ENCODE data around the gene TIA1. TPM values are rescaled to one million over a fixed set of nuclear protein-coding genes. Genes with fewer than 3 reads are reported as not detected.
"Not testable (repeated sequence)": the region's sequence is repeated elsewhere in the genome, so short reads cannot be mapped to it uniquely, and the experiment has no call there.

Gene TIA1
- 35.6 TPM for polyA plus RNA-seq (2013, experiment 1 of 2)
- 38.6 TPM for polyA plus RNA-seq (2013, experiment 2 of 2)

DNA sequence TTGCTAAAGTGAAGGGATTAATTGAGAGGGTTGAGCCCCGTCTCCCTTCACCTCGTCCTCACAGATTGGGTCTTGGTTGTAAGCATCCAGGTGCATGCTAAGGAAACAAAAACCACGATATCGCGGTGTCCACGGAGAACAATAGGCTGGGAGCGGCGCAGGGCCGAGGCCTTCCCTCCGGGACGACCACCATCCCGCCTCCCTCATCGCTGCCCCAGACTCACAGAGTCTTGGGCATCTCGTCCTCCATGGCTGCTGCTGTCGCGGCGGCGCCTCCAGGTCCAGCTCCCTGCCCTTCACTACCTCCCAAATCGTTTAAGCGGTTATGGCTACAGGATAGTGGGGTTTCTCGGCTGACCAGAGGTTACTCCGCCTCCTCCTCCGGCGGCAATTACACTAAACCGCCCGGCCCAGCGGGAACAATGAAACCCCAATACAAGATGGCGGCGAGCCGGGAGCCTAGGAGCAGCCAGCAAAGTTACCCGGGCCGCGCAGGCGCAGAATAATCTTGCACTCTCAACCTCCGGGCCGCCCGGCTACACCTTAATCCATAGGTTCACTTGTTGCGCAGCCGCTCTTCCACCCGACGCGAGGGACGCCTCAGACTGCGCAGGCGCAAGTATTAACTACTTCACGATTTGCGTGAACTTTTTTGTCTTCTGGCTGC lies at the start of gene TIA1:
Gene TIA1 (minus strand): TSS at position 448 of the 667 bp plus-strand sequence. CDS start 198 bp downstream, at position 250.
- H3K27ac ChIP-seq (ENCODE audit: low read length, poor library complexity, severe bottlenecking) = peak within 1 kb of the TSS; percentile 99
- H4K8ac ChIP-seq (ENCODE audit: low read length) = peak within 1 kb of the TSS; percentile 99
- DNase-seq = peak; percentile 98
- H2BK12ac ChIP-seq (ENCODE audit: low read length in 2 of 2) = peak within 1 kb of the TSS in 1 of 2 experiments; percentile 66
- H3K23ac ChIP-seq (ENCODE audit: low read length in 2 of 2) = peak within 1 kb of the TSS in 1 of 2 experiments; percentile 96
- under 1% methylated on average over 46 of the region's 47 CpGs for WGBS
- peak within 1 kb of the TSS; percentile 88 to 93 for H3K18ac ChIP-seq (ENCODE audit: low read depth in 1 of 2, low read length in 2 of 2)
- peak within 1 kb of the TSS; percentile 79 to 82 for H3K4ac ChIP-seq (ENCODE audit: low read depth in 1 of 2, low read length in 2 of 2)
- H3K36me3 ChIP-seq (ENCODE audit: control insufficient read depth in 1 of 2, insufficient read depth in 2 of 2, low read depth in 1 of 2, low read length in 2 of 2) = no peaks in the 10 kb centered on the region
- H2AK5ac ChIP-seq (ENCODE audit: low read length, severe bottlenecking) = peak within 1 kb of the TSS; percentile 88
- H3K4me3 ChIP-seq (ENCODE audit: insufficient read depth in 1 of 2, low read depth in 1 of 2, low read length in 2 of 2) = peak within 1 kb of the TSS; percentile 83 to 98
- H3K79me1 ChIP-seq (replicated peaks; ENCODE audit: low read length, poor library complexity, severe bottlenecking) = no peaks in the 10 kb centered on the region
- peak within 1 kb of the TSS in 1 of 2 experiments; percentile 100 for H3K14ac ChIP-seq (ENCODE audit: low read length in 2 of 2)
- H2BK120ac ChIP-seq (ENCODE audit: low read depth, low read length) = peak within 1 kb of the TSS; percentile 69
- H3K9me3 ChIP-seq (ENCODE audit: control insufficient read depth, low read length) = no peaks in the 10 kb centered on the region
- H3K9ac ChIP-seq (ENCODE audit: low read length) = peak within 1 kb of the TSS; percentile 99
- H2BK15ac ChIP-seq (ENCODE audit: low read depth, poor library complexity, severe bottlenecking) = peak within 1 kb of the TSS; percentile 94
- H3K4me1 ChIP-seq (ENCODE audit: control insufficient read depth, insufficient read depth, low read depth, low read length) = peaks cover 8% of the 10 kb centered on the region
- peak within 1 kb of the TSS; percentile 90 for H2BK5ac ChIP-seq (ENCODE audit: low read depth, low read length, poor library complexity, severe bottlenecking)
- H3K27me3 ChIP-seq (ENCODE audit: control insufficient read depth in 1 of 2, insufficient read depth in 1 of 2, low read length in 2 of 2) = no peaks in the 10 kb centered on the region
- H2AFZ ChIP-seq (ENCODE audit: low read depth, low read length) = peak within 1 kb of the TSS; percentile 75
- H4K91ac ChIP-seq (ENCODE audit: low read length) = peak within 1 kb of the TSS; percentile 74
- H3K4me2 ChIP-seq (ENCODE audit: low read length, poor library complexity, severe bottlenecking) = peak within 1 kb of the TSS; percentile 70

DNA sequence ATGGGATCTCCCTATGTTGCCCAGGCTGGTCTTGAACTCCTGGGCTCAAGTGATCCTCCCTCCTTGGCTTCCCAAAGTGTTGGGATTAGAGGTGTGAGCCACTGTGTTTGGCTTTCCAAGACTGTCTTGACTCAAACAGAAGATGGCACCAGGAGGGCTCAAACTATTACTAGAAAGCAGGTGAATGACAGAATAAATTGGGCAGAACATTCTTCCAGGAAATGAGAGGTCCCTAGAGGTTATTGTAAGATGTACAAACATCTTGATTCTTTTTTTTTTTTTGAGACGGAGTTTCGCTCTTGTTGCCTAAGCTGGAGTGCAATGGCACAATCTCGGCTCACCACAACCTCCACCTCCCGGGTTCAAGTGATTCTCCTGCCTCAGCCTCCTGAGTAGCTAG lies 49.4 kb upstream of the TIA1 start:
- not testable (repeated sequence) for H2BK120ac ChIP-seq (ENCODE audit: low read depth, low read length); H4K8ac ChIP-seq (ENCODE audit: low read length); H3K27ac ChIP-seq (ENCODE audit: low read length, poor library complexity, severe bottlenecking); H3K9me3 ChIP-seq (ENCODE audit: control insufficient read depth, low read length); H4K91ac ChIP-seq (ENCODE audit: low read length); H3K4ac ChIP-seq (ENCODE audit: low read depth in 1 of 2, low read length in 2 of 2); H3K18ac ChIP-seq (ENCODE audit: low read depth in 1 of 2, low read length in 2 of 2); H2BK12ac ChIP-seq (ENCODE audit: low read length in 2 of 2); H3K4me2 ChIP-seq (ENCODE audit: low read length, poor library complexity, severe bottlenecking); H3K27me3 ChIP-seq (ENCODE audit: control insufficient read depth in 1 of 2, insufficient read depth in 1 of 2, low read length in 2 of 2); H2BK5ac ChIP-seq (ENCODE audit: low read depth, low read length, poor library complexity, severe bottlenecking); H3K4me3 ChIP-seq (ENCODE audit: insufficient read depth in 1 of 2, low read depth in 1 of 2, low read length in 2 of 2); DNase-seq; H2AFZ ChIP-seq (ENCODE audit: low read depth, low read length); H2AK5ac ChIP-seq (ENCODE audit: low read length, severe bottlenecking); H2BK15ac ChIP-seq (ENCODE audit: low read depth, poor library complexity, severe bottlenecking); H3K9ac ChIP-seq (ENCODE audit: low read length); H3K23ac ChIP-seq (ENCODE audit: low read length in 2 of 2); H3K4me1 ChIP-seq (ENCODE audit: control insufficient read depth, insufficient read depth, low read depth, low read length); H3K14ac ChIP-seq (ENCODE audit: low read length in 2 of 2)
- WGBS = 100% methylated on average over 2 of the region's 4 CpGs
- Histone ChIP-seq H3K79me1 (replicated peaks; ENCODE audit: low read length, poor library complexity, severe bottlenecking) (peaks cover 23% of the 10 kb centered on the region), H3K36me3 (ENCODE audit: control insufficient read depth in 1 of 2, insufficient read depth in 2 of 2, low read depth in 1 of 2, low read length in 2 of 2) (peaks cover 12 to 33% of the 10 kb centered on the region in 2 experiments)

- Histone ChIP-seq H3K4me1 (ENCODE audit: control insufficient read depth, insufficient read depth, low read depth, low read length) (no peaks in the 10 kb centered on the region), H2BK12ac (ENCODE audit: low read length in 2 of 2) (no peak overlapping the region), H2BK120ac (ENCODE audit: low read depth, low read length) (no peak overlapping the region), H3K27ac (ENCODE audit: low read length, poor library complexity, severe bottlenecking) (no peak overlapping the region), H2AFZ (ENCODE audit: low read depth, low read length) (no peak overlapping the region), H3K27me3 (ENCODE audit: control insufficient read depth in 1 of 2, insufficient read depth in 1 of 2, low read length in 2 of 2) (no peaks in the 10 kb centered on the region), H3K4me3 (ENCODE audit: insufficient read depth in 1 of 2, low read depth in 1 of 2, low read length in 2 of 2) (no peak overlapping the region), H2AK5ac (ENCODE audit: low read length, severe bottlenecking) (no peak overlapping the region), H2BK5ac (ENCODE audit: low read depth, low read length, poor library complexity, severe bottlenecking) (no peak overlapping the region), H3K9ac (ENCODE audit: low read length) (no peak overlapping the region), H3K9me3 (ENCODE audit: control insufficient read depth, low read length) (no peaks in the 10 kb centered on the region), H3K4me2 (ENCODE audit: low read length, poor library complexity, severe bottlenecking) (no peak overlapping the region), H2BK15ac (ENCODE audit: low read depth, poor library complexity, severe bottlenecking) (no peak overlapping the region), H4K91ac (ENCODE audit: low read length) (no peak overlapping the region), H3K36me3 (ENCODE audit: control insufficient read depth in 1 of 2, insufficient read depth in 2 of 2, low read depth in 1 of 2, low read length in 2 of 2) (peaks cover 24 to 94% of the 10 kb centered on the region in 2 experiments), H3K23ac (ENCODE audit: low read length in 2 of 2) (no peak overlapping the region), H3K79me1 (replicated peaks; ENCODE audit: low read length, poor library complexity, severe bottlenecking) (peaks cover 14% of the 10 kb centered on the region), H3K18ac (ENCODE audit: low read depth in 1 of 2, low read length in 2 of 2) (no peak overlapping the region), H3K14ac (ENCODE audit: low read length in 2 of 2) (peak overlapping the region in 1 of 2 experiments; percentile 18), H3K4ac (ENCODE audit: low read depth in 1 of 2, low read length in 2 of 2) (no peak overlapping the region), H4K8ac (ENCODE audit: low read length) (no peak overlapping the region)
- 94% methylated on average over 4 of the region's 5 CpGs for WGBS
- no peak for DNase-seq
Measured at GRCh38 chr2:70283500-70284191, 35.2 kb upstream of the TIA1 start.

DNA sequence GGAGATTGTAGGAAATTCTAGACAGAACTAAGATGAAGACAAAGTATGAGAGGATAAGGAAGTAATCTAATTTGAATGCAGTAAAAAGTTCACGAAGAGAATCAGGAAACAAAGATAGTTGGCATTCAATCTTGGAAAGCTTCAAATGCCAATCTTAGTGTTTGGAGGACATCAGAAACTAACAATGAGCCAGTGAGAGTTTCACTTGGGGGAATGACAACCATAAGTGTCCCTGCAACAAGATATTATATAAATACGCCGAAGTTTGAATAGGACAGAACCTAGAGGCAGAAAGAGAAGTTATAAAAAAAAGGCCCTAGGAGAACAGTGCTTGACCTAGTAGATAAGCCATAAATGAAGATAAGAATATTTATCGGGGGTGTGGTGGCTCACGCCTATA lies 34.0 kb upstream of the TIA1 start:
- H2AFZ ChIP-seq (ENCODE audit: low read depth, low read length) = no peak overlapping the region
- H2BK5ac ChIP-seq (ENCODE audit: low read depth, low read length, poor library complexity, severe bottlenecking) = no peak overlapping the region
- H2AK5ac ChIP-seq (ENCODE audit: low read length, severe bottlenecking) = no peak overlapping the region
- H3K14ac ChIP-seq (ENCODE audit: low read length in 2 of 2) = no peak overlapping the region
- no peaks in the 10 kb centered on the region for H3K27me3 ChIP-seq (ENCODE audit: control insufficient read depth in 1 of 2, insufficient read depth in 1 of 2, low read length in 2 of 2)
- no peak overlapping the region for H2BK12ac ChIP-seq (ENCODE audit: low read length in 2 of 2)
- DNase-seq = no peak
- no peak overlapping the region for H2BK120ac ChIP-seq (ENCODE audit: low read depth, low read length)
- peaks cover 22 to 94% of the 10 kb centered on the region in 2 experiments for H3K36me3 ChIP-seq (ENCODE audit: control insufficient read depth in 1 of 2, insufficient read depth in 2 of 2, low read depth in 1 of 2, low read length in 2 of 2)
- H3K4ac ChIP-seq (ENCODE audit: low read depth in 1 of 2, low read length in 2 of 2) = no peak overlapping the region
- H3K18ac ChIP-seq (ENCODE audit: low read depth in 1 of 2, low read length in 2 of 2) = no peak overlapping the region
- no peak overlapping the region for H4K91ac ChIP-seq (ENCODE audit: low read length)
- no peak overlapping the region for H3K23ac ChIP-seq (ENCODE audit: low read length in 2 of 2)
- no peak overlapping the region for H4K8ac ChIP-seq (ENCODE audit: low read length)
- H3K79me1 ChIP-seq (replicated peaks; ENCODE audit: low read length, poor library complexity, severe bottlenecking) = peaks cover 12% of the 10 kb centered on the region
- no peak overlapping the region for H3K9ac ChIP-seq (ENCODE audit: low read length)
- WGBS = 97% methylated on average over 5 of the region's 5 CpGs
- H3K4me2 ChIP-seq (ENCODE audit: low read length, poor library complexity, severe bottlenecking) = no peak overlapping the region
- H3K4me1 ChIP-seq (ENCODE audit: control insufficient read depth, insufficient read depth, low read depth, low read length) = no peaks in the 10 kb centered on the region
- no peak overlapping the region for H2BK15ac ChIP-seq (ENCODE audit: low read depth, poor library complexity, severe bottlenecking)
- H3K9me3 ChIP-seq (ENCODE audit: control insufficient read depth, low read length) = no peaks in the 10 kb centered on the region
- no peak overlapping the region for H3K4me3 ChIP-seq (ENCODE audit: insufficient read depth in 1 of 2, low read depth in 1 of 2, low read length in 2 of 2)
- H3K27ac ChIP-seq (ENCODE audit: low read length, poor library complexity, severe bottlenecking) = no peak overlapping the region
